ENCODE results near the gene DIAPH3. TPM values are rescaled to one million over a fixed set of nuclear protein-coding genes. Genes with fewer than 3 reads are reported as not detected.

Gene DIAPH3
- total RNA-seq, 5 donors from 2014 or later (not counting 1 experiment from before 2014, with no cell fraction given), result 0.14 to 0.45 (median 0.30) TPM

DNA sequence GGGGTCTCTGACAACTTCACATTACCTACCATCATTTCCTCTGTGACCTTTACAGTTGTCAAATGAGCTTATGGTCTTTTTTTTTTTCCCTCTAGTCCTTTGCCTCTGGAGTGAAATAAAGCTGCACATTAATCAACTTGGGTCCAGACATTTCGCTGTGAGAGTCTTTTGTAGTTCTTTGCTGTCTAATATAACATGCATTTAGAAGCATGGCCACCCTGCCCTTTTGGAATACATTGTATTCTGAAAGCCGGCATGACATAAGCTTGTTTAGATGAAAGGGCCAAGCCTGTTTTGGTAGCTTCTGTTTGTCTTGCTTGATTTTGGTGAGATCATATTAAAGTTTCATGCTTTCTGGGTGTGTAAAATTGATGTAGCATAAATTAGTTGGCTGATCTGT, 509.8 kb downstream of the DIAPH3 start:
- Histone ChIP-seq H3K27ac (ENCODE audit: low read length) (no peak overlapping the region), H3K4me3 (ENCODE audit: control insufficient read depth in 1 of 2, extremely low read depth in 1 of 2, low read length in 1 of 2) (no peak overlapping the region), H3K4me1 (ENCODE audit: control insufficient read depth in 1 of 2, extremely low read depth in 1 of 2, insufficient read depth in 2 of 2, low read length in 2 of 2) (no peaks in the 10 kb centered on the region), H3K36me3 (ENCODE audit: control insufficient read depth in 2 of 2, extremely low read depth in 1 of 2, insufficient read depth in 1 of 2, low read length in 1 of 2) (no peaks in the 10 kb centered on the region), H3K9me3 (no peaks in the 10 kb centered on the region), H3K27me3 (replicated peaks in 1 of 2; ENCODE audit: control insufficient read depth in 2 of 2, extremely low read depth in 1 of 2, insufficient read depth in 2 of 2, low read length in 1 of 2) (peaks cover 0 to 3% of the 10 kb centered on the region in 2 experiments)
- H3K27ac Mint-ChIP-seq, result no peak overlapping the region
- H3K4me3 Mint-ChIP-seq, result no peak overlapping the region
- ChIA-PET CTCF (no interaction called here), POLR2A (no interaction called here)
- ATAC-seq (replicated peaks in 1 of 4), result no peak
- H3K36me3 Mint-ChIP-seq, result no peaks in the 10 kb centered on the region
- no peaks in the 10 kb centered on the region for H3K9me3 Mint-ChIP-seq
- DNase-seq, result no peak
- WGBS (ENCODE audit: insufficient coverage), result 80% methylated on average over 1 of the region's 2 CpGs
- peaks cover 9 to 14% of the 10 kb centered on the region in 2 donors for H3K27me3 Mint-ChIP-seq
- H3K4me1 Mint-ChIP-seq, result no peaks in the 10 kb centered on the region

DNA sequence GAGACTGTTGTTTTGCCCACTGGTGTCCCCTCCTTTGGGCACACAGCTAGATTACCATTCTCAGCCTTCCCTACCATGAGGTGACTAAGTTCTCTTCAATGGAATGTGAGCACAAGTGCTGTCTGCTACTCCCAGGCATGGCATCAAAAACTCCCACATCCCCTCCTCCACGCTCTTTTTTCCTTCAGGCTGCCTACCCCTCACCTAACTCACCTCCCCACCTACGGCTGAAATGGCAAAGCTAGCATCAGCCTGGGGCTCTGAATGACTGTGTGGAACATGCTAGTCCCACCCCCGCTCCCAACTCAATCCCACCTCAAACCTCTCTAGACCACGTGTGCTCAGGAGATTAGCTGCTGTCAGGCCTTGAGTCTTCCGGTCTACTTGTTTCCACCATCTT, 512.2 kb downstream of the DIAPH3 start:
- Mint-ChIP-seq H3K27me3 (peaks cover 9 to 14% of the 10 kb centered on the region in 2 donors), H3K36me3 (no peaks in the 10 kb centered on the region), H3K4me3 (no peak overlapping the region), H3K4me1 (no peaks in the 10 kb centered on the region), H3K27ac (no peak overlapping the region), H3K9me3 (no peaks in the 10 kb centered on the region)
- no peaks in the 10 kb centered on the region for H3K36me3 ChIP-seq (ENCODE audit: control insufficient read depth in 2 of 2, extremely low read depth in 1 of 2, insufficient read depth in 1 of 2, low read length in 1 of 2)
- POLR2A ChIA-PET, result no interaction called here
- H3K9me3 ChIP-seq, result no peaks in the 10 kb centered on the region
- ATAC-seq (replicated peaks in 1 of 4), result no peak
- H3K27ac ChIP-seq (ENCODE audit: low read length), result no peak overlapping the region
- 59% methylated on average over 4 of the region's 5 CpGs for WGBS (ENCODE audit: insufficient coverage)
- no peak overlapping the region for H3K4me3 ChIP-seq (ENCODE audit: control insufficient read depth in 1 of 2, extremely low read depth in 1 of 2, low read length in 1 of 2)
- CTCF ChIA-PET, result no interaction called here
- H3K27me3 ChIP-seq (replicated peaks in 1 of 2; ENCODE audit: control insufficient read depth in 2 of 2, extremely low read depth in 1 of 2, insufficient read depth in 2 of 2, low read length in 1 of 2), result peaks cover 0 to 7% of the 10 kb centered on the region in 2 experiments
- H3K4me1 ChIP-seq (ENCODE audit: control insufficient read depth in 1 of 2, extremely low read depth in 1 of 2, insufficient read depth in 2 of 2, low read length in 2 of 2), result no peaks in the 10 kb centered on the region
- no peak for DNase-seq

DNA sequence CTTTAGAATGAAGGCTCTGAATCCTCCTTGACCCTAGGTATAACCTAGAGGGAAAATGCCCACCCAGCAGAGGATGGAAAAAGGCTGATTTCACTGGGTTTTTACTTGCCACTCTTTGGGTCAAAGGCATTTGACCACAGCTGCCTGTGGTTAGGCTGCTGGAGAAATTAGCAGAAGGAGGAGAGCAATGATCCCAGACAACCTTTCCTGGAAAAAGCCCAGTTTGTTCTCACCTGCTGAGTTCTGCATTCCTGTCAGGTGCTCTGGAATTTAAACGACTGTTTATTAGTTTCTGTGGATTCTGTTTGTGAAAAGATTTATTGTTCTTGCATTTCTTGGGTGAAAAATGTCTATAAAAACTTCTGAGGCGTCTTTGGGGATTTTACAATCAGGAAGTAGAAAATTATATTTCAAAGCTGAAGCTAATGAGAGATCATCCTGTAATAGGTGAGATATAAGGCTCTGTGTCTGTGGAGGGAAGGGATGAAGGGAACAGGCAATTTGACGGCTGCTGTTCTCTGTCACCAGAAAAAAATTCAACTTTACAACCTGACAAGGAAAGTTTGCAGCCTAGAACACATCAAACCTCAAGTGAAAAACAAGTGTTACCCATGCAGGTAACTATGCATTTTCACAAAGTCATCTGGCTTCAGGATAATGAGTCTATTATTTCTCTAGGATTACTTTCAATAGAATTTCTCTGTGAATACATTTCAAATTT, 519.7 kb downstream of the DIAPH3 start:
- Mint-ChIP-seq H3K4me1 (no peaks in the 10 kb centered on the region), H3K4me3 (no peak overlapping the region), H3K36me3 (no peaks in the 10 kb centered on the region), H3K9me3 (no peaks in the 10 kb centered on the region), H3K27ac (no peak overlapping the region), H3K27me3 (peaks cover 5 to 8% of the 10 kb centered on the region in 2 donors)
- H3K36me3 ChIP-seq (ENCODE audit: control insufficient read depth in 2 of 2, extremely low read depth in 1 of 2, insufficient read depth in 1 of 2, low read length in 1 of 2), result no peaks in the 10 kb centered on the region
- no peak overlapping the region for H3K4me3 ChIP-seq (ENCODE audit: control insufficient read depth in 1 of 2, extremely low read depth in 1 of 2, low read length in 1 of 2)
- ATAC-seq (replicated peaks in 1 of 4), result no peak
- H3K27me3 ChIP-seq (replicated peaks in 1 of 2; ENCODE audit: control insufficient read depth in 2 of 2, extremely low read depth in 1 of 2, insufficient read depth in 2 of 2, low read length in 1 of 2), result peaks cover 0 to 4% of the 10 kb centered on the region in 2 experiments
- POLR2A ChIA-PET, result no interaction called here
- H3K27ac ChIP-seq (ENCODE audit: low read length), result no peak overlapping the region
- 0% methylated on average over 1 of the region's 3 CpGs for WGBS (ENCODE audit: insufficient coverage)
- DNase-seq, result no peak
- no peaks in the 10 kb centered on the region for H3K9me3 ChIP-seq
- CTCF ChIA-PET, result no interaction called here
- no peaks in the 10 kb centered on the region for H3K4me1 ChIP-seq (ENCODE audit: control insufficient read depth in 1 of 2, extremely low read depth in 1 of 2, insufficient read depth in 2 of 2, low read length in 2 of 2)

DNA sequence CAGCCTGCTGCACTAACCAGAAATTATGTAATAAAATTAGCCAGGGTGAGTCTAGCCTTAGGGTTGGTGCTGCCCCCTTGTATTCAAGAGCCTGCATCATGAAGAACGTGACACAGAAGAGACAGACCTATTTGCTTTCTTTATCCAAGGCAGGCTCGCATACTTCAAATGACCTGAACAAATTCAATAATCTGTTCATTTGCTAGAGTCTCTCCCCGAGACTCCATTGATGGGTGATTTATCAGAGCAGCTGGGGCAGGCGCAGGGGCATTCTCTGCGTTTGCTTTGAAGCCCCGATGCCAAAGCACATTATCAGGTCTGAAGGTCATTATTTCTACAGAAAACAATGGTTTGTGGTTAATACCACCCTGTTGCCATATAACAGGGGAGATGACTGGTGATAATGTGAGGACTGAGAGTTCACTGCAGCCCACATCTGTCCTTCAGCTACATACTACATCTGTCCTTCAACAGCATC, 520.3 kb downstream of the DIAPH3 start:
- Histone ChIP-seq H3K36me3 (ENCODE audit: control insufficient read depth in 2 of 2, extremely low read depth in 1 of 2, insufficient read depth in 1 of 2, low read length in 1 of 2) (no peaks in the 10 kb centered on the region), H3K27me3 (replicated peaks in 1 of 2; ENCODE audit: control insufficient read depth in 2 of 2, extremely low read depth in 1 of 2, insufficient read depth in 2 of 2, low read length in 1 of 2) (peaks cover 0 to 4% of the 10 kb centered on the region in 2 experiments), H3K4me3 (ENCODE audit: control insufficient read depth in 1 of 2, extremely low read depth in 1 of 2, low read length in 1 of 2) (no peak overlapping the region), H3K27ac (ENCODE audit: low read length) (no peak overlapping the region), H3K9me3 (no peaks in the 10 kb centered on the region), H3K4me1 (ENCODE audit: control insufficient read depth in 1 of 2, extremely low read depth in 1 of 2, insufficient read depth in 2 of 2, low read length in 2 of 2) (no peaks in the 10 kb centered on the region)
- Mint-ChIP-seq H3K36me3 (no peaks in the 10 kb centered on the region), H3K9me3 (no peaks in the 10 kb centered on the region), H3K27ac (no peak overlapping the region), H3K4me3 (no peak overlapping the region), H3K27me3 (peaks cover 5 to 8% of the 10 kb centered on the region in 2 donors), H3K4me1 (no peaks in the 10 kb centered on the region)
- CTCF ChIA-PET, result no interaction called here
- DNase-seq, result no peak
- WGBS (ENCODE audit: insufficient coverage), result 88% methylated on average over 5 of the region's 6 CpGs
- POLR2A ChIA-PET, result no interaction called here
- ATAC-seq (replicated peaks in 1 of 4), result no peak

DNA sequence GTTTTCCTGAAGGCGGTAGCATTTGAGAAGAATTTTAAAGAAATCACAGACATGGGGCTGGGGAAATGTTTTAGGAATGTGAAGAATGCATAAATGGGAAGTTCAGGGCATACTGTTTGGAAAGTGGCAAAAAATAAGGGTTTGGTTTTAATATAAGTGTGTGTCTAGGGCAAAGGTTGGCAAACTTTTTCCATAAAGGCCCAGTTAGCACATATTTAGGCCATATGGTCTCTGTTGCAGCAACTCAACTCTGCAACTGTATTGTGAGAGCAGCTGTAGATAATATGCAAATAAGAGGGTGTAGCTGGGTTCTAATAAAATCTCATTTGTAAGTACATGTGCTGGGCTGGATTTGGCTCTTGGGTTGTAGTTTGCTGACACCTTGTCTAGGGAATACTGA, 521.9 kb downstream of the DIAPH3 start:
- Mint-ChIP-seq H3K27me3 (peaks cover 5 to 10% of the 10 kb centered on the region in 2 donors), H3K36me3 (no peaks in the 10 kb centered on the region), H3K4me1 (no peaks in the 10 kb centered on the region), H3K27ac (no peak overlapping the region), H3K4me3 (no peak overlapping the region), H3K9me3 (no peaks in the 10 kb centered on the region)
- no peak overlapping the region for H3K27ac ChIP-seq (ENCODE audit: low read length)
- no peak for DNase-seq
- peaks cover 0 to 2% of the 10 kb centered on the region in 2 experiments for H3K27me3 ChIP-seq (replicated peaks in 1 of 2; ENCODE audit: control insufficient read depth in 2 of 2, extremely low read depth in 1 of 2, insufficient read depth in 2 of 2, low read length in 1 of 2)
- H3K36me3 ChIP-seq (ENCODE audit: control insufficient read depth in 2 of 2, extremely low read depth in 1 of 2, insufficient read depth in 1 of 2, low read length in 1 of 2), result no peaks in the 10 kb centered on the region
- ATAC-seq (replicated peaks in 1 of 4), result no peak
- CTCF ChIA-PET, result no interaction called here
- H3K4me1 ChIP-seq (ENCODE audit: control insufficient read depth in 1 of 2, extremely low read depth in 1 of 2, insufficient read depth in 2 of 2, low read length in 2 of 2), result no peaks in the 10 kb centered on the region
- no peak overlapping the region for H3K4me3 ChIP-seq (ENCODE audit: control insufficient read depth in 1 of 2, extremely low read depth in 1 of 2, low read length in 1 of 2)
- H3K9me3 ChIP-seq, result no peaks in the 10 kb centered on the region
- POLR2A ChIA-PET, result no interaction called here
- WGBS (ENCODE audit: insufficient coverage), result 67% methylated on average over 1 of the region's 1 CpG

DNA sequence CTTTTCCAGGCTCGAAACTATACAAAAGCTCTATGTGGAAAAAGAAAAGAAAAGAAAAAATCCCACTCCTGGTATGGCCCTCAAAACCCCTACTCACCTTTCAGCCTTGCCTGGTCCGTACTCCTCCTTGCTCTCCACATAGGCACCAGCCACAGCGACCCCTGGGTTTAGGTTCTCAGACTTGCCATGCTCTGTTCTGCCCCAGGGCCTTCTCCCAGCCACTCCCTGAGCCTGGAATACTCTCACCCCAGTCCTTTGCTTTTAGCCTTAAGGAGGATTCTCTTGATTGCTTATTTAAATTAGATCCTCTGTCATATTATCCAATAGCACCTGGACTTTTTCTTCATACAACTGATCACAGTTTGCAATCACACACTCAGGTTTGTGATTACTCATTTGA, 522.5 kb downstream of the DIAPH3 start:
- H3K36me3 ChIP-seq (ENCODE audit: control insufficient read depth in 2 of 2, extremely low read depth in 1 of 2, insufficient read depth in 1 of 2, low read length in 1 of 2), result no peaks in the 10 kb centered on the region
- CTCF ChIA-PET, result no interaction called here
- Mint-ChIP-seq H3K36me3 (no peaks in the 10 kb centered on the region), H3K4me1 (no peaks in the 10 kb centered on the region), H3K9me3 (no peaks in the 10 kb centered on the region), H3K4me3 (no peak overlapping the region), H3K27me3 (peaks cover 5 to 16% of the 10 kb centered on the region in 2 donors), H3K27ac (no peak overlapping the region)
- POLR2A ChIA-PET, result no interaction called here
- no peaks in the 10 kb centered on the region for H3K9me3 ChIP-seq
- no peak for ATAC-seq (replicated peaks in 1 of 4)
- no peak for DNase-seq
- WGBS (ENCODE audit: insufficient coverage), result 75% methylated on average over 2 of the region's 3 CpGs
- H3K4me3 ChIP-seq (ENCODE audit: control insufficient read depth in 1 of 2, extremely low read depth in 1 of 2, low read length in 1 of 2), result no peak overlapping the region
- no peaks in the 10 kb centered on the region for H3K4me1 ChIP-seq (ENCODE audit: control insufficient read depth in 1 of 2, extremely low read depth in 1 of 2, insufficient read depth in 2 of 2, low read length in 2 of 2)
- H3K27me3 ChIP-seq (replicated peaks in 1 of 2; ENCODE audit: control insufficient read depth in 2 of 2, extremely low read depth in 1 of 2, insufficient read depth in 2 of 2, low read length in 1 of 2), result no peaks in the 10 kb centered on the region
- no peak overlapping the region for H3K27ac ChIP-seq (ENCODE audit: low read length)

DNA sequence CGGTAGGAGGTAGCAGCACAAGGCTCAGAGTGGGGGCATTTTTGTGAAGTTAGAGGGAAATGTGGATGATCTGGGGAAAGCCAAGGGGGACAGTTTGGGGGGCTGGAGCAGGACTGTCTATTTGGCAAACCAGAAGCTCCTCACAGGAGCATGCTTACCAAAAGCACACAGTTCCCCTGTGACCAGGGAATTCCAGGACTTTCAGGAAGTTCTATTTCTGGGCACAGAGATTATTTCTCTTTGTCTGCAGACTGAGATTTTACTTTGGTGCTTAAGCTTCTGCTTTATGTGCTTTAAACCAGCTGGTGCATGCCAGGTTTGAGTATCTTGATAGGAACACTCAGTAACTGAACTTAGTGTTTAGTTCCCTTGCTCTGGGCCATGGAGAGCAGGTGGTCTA, 525.3 kb downstream of the DIAPH3 start:
- Histone ChIP-seq H3K27ac (ENCODE audit: low read length) (no peak overlapping the region), H3K36me3 (ENCODE audit: control insufficient read depth in 2 of 2, extremely low read depth in 1 of 2, insufficient read depth in 1 of 2, low read length in 1 of 2) (no peaks in the 10 kb centered on the region), H3K9me3 (no peaks in the 10 kb centered on the region), H3K4me3 (ENCODE audit: control insufficient read depth in 1 of 2, extremely low read depth in 1 of 2, low read length in 1 of 2) (no peak overlapping the region), H3K4me1 (ENCODE audit: control insufficient read depth in 1 of 2, extremely low read depth in 1 of 2, insufficient read depth in 2 of 2, low read length in 2 of 2) (no peaks in the 10 kb centered on the region), H3K27me3 (replicated peaks in 1 of 2; ENCODE audit: control insufficient read depth in 2 of 2, extremely low read depth in 1 of 2, insufficient read depth in 2 of 2, low read length in 1 of 2) (no peaks in the 10 kb centered on the region)
- DNase-seq (no peak), ATAC-seq (replicated peaks in 1 of 4) (no peak)
- Mint-ChIP-seq H3K27ac (no peak overlapping the region), H3K27me3 (peaks cover 0 to 11% of the 10 kb centered on the region in 2 donors), H3K9me3 (no peaks in the 10 kb centered on the region), H3K36me3 (no peaks in the 10 kb centered on the region), H3K4me3 (no peak overlapping the region), H3K4me1 (no peaks in the 10 kb centered on the region)
- ChIA-PET CTCF (no interaction called here), POLR2A (no interaction called here)
- WGBS (ENCODE audit: insufficient coverage), result no CpG with 5 or more reads among the region's 1 CpG
